ENCODE data around the gene SPTAN1.

DNA sequence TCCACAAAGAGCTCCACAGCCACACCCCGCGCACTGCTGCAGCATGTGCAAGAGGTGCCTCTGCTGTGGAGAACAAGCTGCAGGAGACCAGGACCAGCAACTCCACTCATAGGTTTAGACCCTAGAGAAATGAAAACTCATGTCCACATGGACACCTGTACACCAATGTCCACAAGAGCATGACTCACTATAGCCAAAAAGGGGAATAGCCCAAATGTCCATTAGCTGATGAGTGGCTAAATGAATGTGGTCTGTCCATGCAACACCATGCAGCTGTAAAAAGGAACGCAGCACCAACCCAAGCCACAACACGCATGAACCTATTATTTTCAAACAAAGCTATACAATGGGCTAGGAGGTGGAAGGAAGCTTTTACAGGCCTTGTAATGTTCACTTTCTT lies 86.2 kb downstream of the SPTAN1 start:
- no peak for TF ChIP-seq CTCF (IDR thresholded peaks at IDR 0.05)
- no peak for TF ChIP-seq POLR2A (IDR thresholded peaks at IDR 0.05)
